Measurements from ENCODE around the gene CWH43. TPM values are rescaled to one million over a fixed set of nuclear protein-coding genes. Genes with fewer than 3 reads are reported as not detected.

CWH43 gene
- total RNA-seq, 1 donor from 2014 or later, result not detected

Other genes starting within 250 kb of the CWH43 start
- 172 TPM for gene FRYL, start 206.0 kb upstream of the CWH43 start, total RNA-seq
- 114 TPM for gene OCIAD1, start 155.2 kb upstream of the CWH43 start, total RNA-seq
- gene OCIAD2, start 79.5 kb upstream of the CWH43 start, total RNA-seq, result 9.3 TPM